Lower leg skin (tissue), 3 donors: ENCODE results near the gene BBS2.

Experiments
- POLR2A ChIP-seq, 2 donors: fragments of 450-650 bp; IDR thresholded peaks; one replicate each; pipeline ENCODE4 v1.6.1; 2016 to 2017; ENCODE audit warnings: antibody characterized with exemption in 2 of 2, mild to moderate bottlenecking in 1 of 2, moderate library complexity in 1 of 2
- TF ChIP-seq, protein P1 (sequence below), 3 donors: fragments of 450-650 bp; IDR thresholded peaks; one replicate each; pipeline ENCODE4 v1.5.1; 2016; ENCODE audit warnings: antibody characterized with exemption in 3 of 3, mild to moderate bottlenecking in 3 of 3, moderate library complexity in 2 of 3

- TF ChIP-seq, protein P1, sequence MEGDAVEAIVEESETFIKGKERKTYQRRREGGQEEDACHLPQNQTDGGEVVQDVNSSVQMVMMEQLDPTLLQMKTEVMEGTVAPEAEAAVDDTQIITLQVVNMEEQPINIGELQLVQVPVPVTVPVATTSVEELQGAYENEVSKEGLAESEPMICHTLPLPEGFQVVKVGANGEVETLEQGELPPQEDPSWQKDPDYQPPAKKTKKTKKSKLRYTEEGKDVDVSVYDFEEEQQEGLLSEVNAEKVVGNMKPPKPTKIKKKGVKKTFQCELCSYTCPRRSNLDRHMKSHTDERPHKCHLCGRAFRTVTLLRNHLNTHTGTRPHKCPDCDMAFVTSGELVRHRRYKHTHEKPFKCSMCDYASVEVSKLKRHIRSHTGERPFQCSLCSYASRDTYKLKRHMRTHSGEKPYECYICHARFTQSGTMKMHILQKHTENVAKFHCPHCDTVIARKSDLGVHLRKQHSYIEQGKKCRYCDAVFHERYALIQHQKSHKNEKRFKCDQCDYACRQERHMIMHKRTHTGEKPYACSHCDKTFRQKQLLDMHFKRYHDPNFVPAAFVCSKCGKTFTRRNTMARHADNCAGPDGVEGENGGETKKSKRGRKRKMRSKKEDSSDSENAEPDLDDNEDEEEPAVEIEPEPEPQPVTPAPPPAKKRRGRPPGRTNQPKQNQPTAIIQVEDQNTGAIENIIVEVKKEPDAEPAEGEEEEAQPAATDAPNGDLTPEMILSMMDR (IDR thresholded peaks at IDR 0.05), result no peak
- TF ChIP-seq POLR2A (IDR thresholded peaks at IDR 0.05), result no peak
Measured at GRCh38 chr16:56518425-56518824, 1.4 kb downstream of the BBS2 start.
